BLaER1 treated with 17β-estradiol and CSF1 and Interleukin-3, amounts not matched to agents 10 nM and 100 nM (cell line): Measurements from ENCODE around the gene CAMK2D.
A peak's percentile ranks its signal among the peaks of the same experiment; 100 is the strongest.

Experiments
- H3K27ac ChIP-seq, 11 experiments: shearing (Covaris generic); formaldehyde crosslinking; 2 replicates each; pipeline ENCODE4 v1.8.1; 2022
- H3K27me3 ChIP-seq, 11 experiments: shearing (Covaris generic); formaldehyde crosslinking; 2 replicates each; pipeline ENCODE4 v1.8.1; 2022
- H3K36me3 ChIP-seq, 11 experiments: shearing (Covaris generic); formaldehyde crosslinking; 2 replicates each; pipeline ENCODE4 v1.8.1; 2022
- H3K4me1 ChIP-seq, 10 experiments: shearing (Covaris generic); formaldehyde crosslinking; 2 replicates each; pipeline ENCODE4 v1.8.1; 2022
- H3K4me2 ChIP-seq, 11 experiments: shearing (Covaris generic); formaldehyde crosslinking; 2 replicates each; pipeline ENCODE4 v1.8.1; 2022
- H3K4me3 ChIP-seq, 10 experiments: shearing (Covaris generic); formaldehyde crosslinking; 2 replicates each; pipeline ENCODE4 v1.8.1; 2022
- H3K9ac ChIP-seq, 11 experiments: shearing (Covaris generic); formaldehyde crosslinking; 2 replicates each; pipeline ENCODE4 v1.8.1; 2022
- H3K9me3 ChIP-seq, 11 experiments: shearing (Covaris generic); formaldehyde crosslinking; replicated peaks in 1 of 11; 2 replicates each; pipeline ENCODE4 v1.8.1; 2022
- H4K20me1 ChIP-seq, 11 experiments: shearing (Covaris generic); formaldehyde crosslinking; 2 replicates each; pipeline ENCODE4 v1.8.1; 2022
- Cebpa-rat ChIP-seq, 11 experiments: shearing (Covaris generic); IDR thresholded peaks; 2 replicates each; pipeline ENCODE4 v1.8.1; 2022

The CAMK2D gene

GRCh38 chr4:113625902-113626301 lies 135.6 kb downstream of the CAMK2D start:
- TF ChIP-seq Cebpa-rat (IDR thresholded peaks at IDR 0.05): no peak
- Histone ChIP-seq H3K4me3 (no peak overlapping the region), H3K4me1 (peaks cover 0 to 85% (median 26%) of the 10 kb centered on the region in 10 experiments; a peak in 12 of 20 replicates), H3K4me2 (peak overlapping the region in 5 of 11 experiments; percentile 22 to 64 (median 39); a peak in 8 of 22 replicates), H3K9me3 (peaks cover 0 to 20% (median 0%) of the 10 kb centered on the region in 11 experiments; a peak in 5 of 22 replicates), H3K36me3 (peaks cover 0 to 51% (median 34%) of the 10 kb centered on the region in 11 experiments; a peak in 16 of 22 replicates), H3K27ac (no peak overlapping the region), H4K20me1 (peaks cover 0 to 57% (median 0%) of the 10 kb centered on the region in 11 experiments; a peak in 4 of 22 replicates), H3K27me3 (no peaks in the 10 kb centered on the region), H3K9ac (no peak overlapping the region)

GRCh38 chr4:113623274-113623894 lies 138.2 kb downstream of the CAMK2D start:
- H3K27me3 ChIP-seq: no peaks in the 10 kb centered on the region
- peaks cover 0 to 57% (median 34%) of the 10 kb centered on the region in 11 experiments; a peak in 16 of 22 replicates for H3K36me3 ChIP-seq
- H4K20me1 ChIP-seq: peaks cover 0 to 55% (median 0%) of the 10 kb centered on the region in 11 experiments; a peak in 4 of 22 replicates
- H3K4me3 ChIP-seq: no peak overlapping the region
- no peak overlapping the region for H3K4me2 ChIP-seq
- no peak for TF ChIP-seq Cebpa-rat (IDR thresholded peaks at IDR 0.05)
- H3K4me1 ChIP-seq: peaks cover 0 to 87% (median 43%) of the 10 kb centered on the region in 10 experiments; a peak in 17 of 20 replicates
- H3K9ac ChIP-seq: no peak overlapping the region
- H3K27ac ChIP-seq: no peak overlapping the region; a peak in 1 of 22 replicates
- H3K9me3 ChIP-seq: peaks cover 0 to 20% (median 0%) of the 10 kb centered on the region in 11 experiments; a peak in 5 of 22 replicates

- peaks cover 0 to 39% (median 0%) of the 10 kb centered on the region in 11 experiments; a peak in 3 of 22 replicates for H4K20me1 ChIP-seq
- peaks cover 0 to 87% (median 47%) of the 10 kb centered on the region in 10 experiments; a peak in 17 of 20 replicates for H3K4me1 ChIP-seq
- peak overlapping the region in 1 of 11 experiments; percentile 30; a peak in 2 of 22 replicates for H3K4me2 ChIP-seq
- peaks cover 0 to 61% (median 34%) of the 10 kb centered on the region in 11 experiments; a peak in 16 of 22 replicates for H3K36me3 ChIP-seq
- no peak overlapping the region for H3K4me3 ChIP-seq
- TF ChIP-seq Cebpa-rat (IDR thresholded peaks at IDR 0.05): no peak
- no peaks in the 10 kb centered on the region for H3K27me3 ChIP-seq
- no peak overlapping the region for H3K9ac ChIP-seq
- no peak overlapping the region for H3K27ac ChIP-seq
- peaks cover 0 to 18% (median 0%) of the 10 kb centered on the region in 11 experiments; a peak in 5 of 22 replicates for H3K9me3 ChIP-seq
These were observed 139.9 kb downstream of the CAMK2D start for GRCh38 chr4:113621633-113622032.

GRCh38 chr4:113620032-113620431 lies 141.5 kb downstream of the CAMK2D start:
- H3K9me3 ChIP-seq: peaks cover 0 to 13% (median 0%) of the 10 kb centered on the region in 11 experiments; a peak in 2 of 22 replicates
- no peak overlapping the region for H3K9ac ChIP-seq
- peaks cover 5 to 87% (median 49%) of the 10 kb centered on the region in 10 experiments; a peak in 18 of 20 replicates for H3K4me1 ChIP-seq
- H3K4me2 ChIP-seq: peak overlapping the region in 6 of 11 experiments; percentile 1 to 72 (median 66); a peak in 10 of 22 replicates
- no peaks in the 10 kb centered on the region for H3K27me3 ChIP-seq
- peaks cover 0 to 32% (median 0%) of the 10 kb centered on the region in 11 experiments; a peak in 3 of 22 replicates for H4K20me1 ChIP-seq
- H3K27ac ChIP-seq: peak overlapping the region in 3 of 11 experiments; percentile 2 to 74 (median 38); a peak in 3 of 22 replicates
- H3K4me3 ChIP-seq: no peak overlapping the region
- TF ChIP-seq Cebpa-rat (IDR thresholded peaks at IDR 0.05): no peak
- H3K36me3 ChIP-seq: peaks cover 0 to 50% (median 19%) of the 10 kb centered on the region in 11 experiments; a peak in 16 of 22 replicates

GRCh38 chr4:113619526-113619925 lies 142.0 kb downstream of the CAMK2D start:
- Histone ChIP-seq H3K4me1 (peaks cover 5 to 87% (median 50%) of the 10 kb centered on the region in 10 experiments; a peak in 18 of 20 replicates), H3K9ac (peak overlapping the region in 1 of 11 experiments; percentile 59; a peak in 1 of 22 replicates), H3K27me3 (no peaks in the 10 kb centered on the region)

GRCh38 chr4:113618205-113618604 lies 143.3 kb downstream of the CAMK2D start:
- H3K27me3 ChIP-seq: no peaks in the 10 kb centered on the region
- no peak overlapping the region for H3K4me3 ChIP-seq
- peak overlapping the region in 4 of 11 experiments; percentile 52 to 74 (median 65); a peak in 5 of 22 replicates for H3K27ac ChIP-seq
- no peak for TF ChIP-seq Cebpa-rat (IDR thresholded peaks at IDR 0.05)
- peaks cover 5 to 96% (median 53%) of the 10 kb centered on the region in 10 experiments; a peak in 19 of 20 replicates for H3K4me1 ChIP-seq
- H3K9ac ChIP-seq: peak overlapping the region in 1 of 11 experiments; percentile 44; a peak in 1 of 22 replicates
- peaks cover 0 to 8% (median 0%) of the 10 kb centered on the region in 11 experiments; a peak in 3 of 22 replicates for H3K9me3 ChIP-seq
- peaks cover 0 to 46% (median 7%) of the 10 kb centered on the region in 11 experiments; a peak in 13 of 22 replicates for H3K36me3 ChIP-seq
- peaks cover 0 to 38% (median 0%) of the 10 kb centered on the region in 11 experiments; a peak in 3 of 22 replicates for H4K20me1 ChIP-seq
- peak overlapping the region in 7 of 11 experiments; percentile 21 to 72 (median 57); a peak in 9 of 22 replicates for H3K4me2 ChIP-seq

More at GRCh38 chr4:113619526-113619925, 142.0 kb downstream of the CAMK2D start:
- TF ChIP-seq Cebpa-rat (IDR thresholded peaks at IDR 0.05): no peak
- H3K9me3 ChIP-seq: peaks cover 0 to 13% (median 0%) of the 10 kb centered on the region in 11 experiments; a peak in 2 of 22 replicates
- H3K4me3 ChIP-seq: no peak overlapping the region
- peak overlapping the region in 4 of 11 experiments; percentile 42 to 74 (median 60); a peak in 7 of 22 replicates for H3K27ac ChIP-seq
- H3K4me2 ChIP-seq: peak overlapping the region in 9 of 11 experiments; percentile 10 to 72 (median 57); a peak in 16 of 22 replicates
- peaks cover 0 to 28% (median 0%) of the 10 kb centered on the region in 11 experiments; a peak in 3 of 22 replicates for H4K20me1 ChIP-seq
- H3K36me3 ChIP-seq: peaks cover 0 to 49% (median 14%) of the 10 kb centered on the region in 11 experiments; a peak in 15 of 22 replicates

GRCh38 chr4:113617195-113617594 lies 144.3 kb downstream of the CAMK2D start:
- H3K27me3 ChIP-seq: no peaks in the 10 kb centered on the region
- peaks cover 5 to 100% (median 53%) of the 10 kb centered on the region in 10 experiments; a peak in 19 of 20 replicates for H3K4me1 ChIP-seq
- H3K9ac ChIP-seq: peak overlapping the region in 3 of 11 experiments; percentile 29 to 44 (median 41); a peak in 2 of 22 replicates
- H3K4me2 ChIP-seq: peak overlapping the region in 8 of 11 experiments; percentile 9 to 72 (median 60); a peak in 12 of 22 replicates
- H4K20me1 ChIP-seq: peaks cover 0 to 45% (median 0%) of the 10 kb centered on the region in 11 experiments; a peak in 3 of 22 replicates
- no peak overlapping the region for H3K4me3 ChIP-seq
- peak overlapping the region in 5 of 11 experiments; percentile 23 to 74 (median 65); a peak in 7 of 22 replicates for H3K27ac ChIP-seq
- no peak for TF ChIP-seq Cebpa-rat (IDR thresholded peaks at IDR 0.05)
- H3K9me3 ChIP-seq: peaks cover 0 to 2% (median 0%) of the 10 kb centered on the region in 11 experiments; a peak in 3 of 22 replicates
- peaks cover 0 to 46% (median 1%) of the 10 kb centered on the region in 11 experiments; a peak in 9 of 22 replicates for H3K36me3 ChIP-seq

- Histone ChIP-seq H4K20me1 (peaks cover 0 to 45% (median 0%) of the 10 kb centered on the region in 11 experiments; a peak in 3 of 22 replicates), H3K4me1 (peaks cover 5 to 100% (median 51%) of the 10 kb centered on the region in 10 experiments; a peak in 19 of 20 replicates), H3K9ac (peak overlapping the region in 1 of 11 experiments; percentile 45; a peak in 1 of 22 replicates), H3K9me3 (peaks cover 0 to 4% (median 0%) of the 10 kb centered on the region in 11 experiments; a peak in 3 of 22 replicates), H3K27ac (peak overlapping the region in 5 of 11 experiments; percentile 20 to 74 (median 39); a peak in 8 of 22 replicates), H3K36me3 (peaks cover 0 to 42% (median under 1%) of the 10 kb centered on the region in 11 experiments; a peak in 9 of 22 replicates), H3K4me3 (no peak overlapping the region), H3K4me2 (peak overlapping the region in 7 of 11 experiments; percentile 9 to 76 (median 32); a peak in 10 of 22 replicates), H3K27me3 (no peaks in the 10 kb centered on the region)
- no peak for TF ChIP-seq Cebpa-rat (IDR thresholded peaks at IDR 0.05)
These were observed 145.1 kb downstream of the CAMK2D start for GRCh38 chr4:113616443-113616842.
